CD4-positive, alpha-beta T cell (primary cell): ENCODE measurements around the gene VILL. TPM values are rescaled to one million over a fixed set of nuclear protein-coding genes. Genes with fewer than 3 reads are reported as not detected.
A peak's percentile ranks its signal among the peaks of the same experiment; 100 is the strongest.

Experiments
- ATAC-seq: fragments of 200-7000 bp; cut with Tn5 transposase; one replicate; pipeline ENCODE4 v1.10.0; 2022; ENCODE audit warnings: mild to moderate bottlenecking; ENCODE audit not compliant: poor library complexity
- CTCF ChIA-PET: fragments of 350-600 bp; sonication (Branson Sonifier 250); formaldehyde crosslinking; loops from one replicate; lab custom pipeline; 2021; ENCODE audit warnings: antibody characterized with exemption, inconsistent platforms; lab: Charles Lee
- POLR2A ChIA-PET: fragments of 350-600 bp; sonication (Branson Sonifier 250); formaldehyde crosslinking; loops from one replicate; lab custom pipeline; 2021; ENCODE audit warnings: antibody characterized with exemption, inconsistent platforms; lab: Charles Lee
- DNase-seq, 14 experiments: peaks; one replicate each; pipeline ENCODE4 v3.0.0-alpha.2; 2013 to 2020; ENCODE audit warnings: mixed read lengths in 2 of 14
- H3K27ac ChIP-seq, 2 donors: one replicate each; pipeline versions ENCODE4 v1.5.1 to v1.7.0; 2013; ENCODE audit warnings: low read length in 2 of 2, low read depth in 1 of 2, mild to moderate bottlenecking in 1 of 2
- H3K27me3 ChIP-seq, 2 experiments: 1 replicate in 1 of 2; 2 replicates in 1 of 2; pipeline versions ENCODE4 v1.6.1 to v1.7.0; 2013; ENCODE audit warnings: low read length in 2 of 2, control low read depth in 1 of 2, mild to moderate bottlenecking in 1 of 2, moderate library complexity in 1 of 2; ENCODE audit not compliant: insufficient read depth in 2 of 2, control insufficient read depth in 1 of 2
- H3K36me3 ChIP-seq: one replicate; pipeline ENCODE4 v1.6.1; 2013; ENCODE audit warnings: low read length, control low read depth; ENCODE audit not compliant: insufficient read depth
- H3K4me1 ChIP-seq: one replicate; pipeline ENCODE4 v1.6.1; 2013; ENCODE audit warnings: low read length, control low read depth; ENCODE audit not compliant: insufficient read depth
- H3K4me3 ChIP-seq: one replicate; pipeline ENCODE4 v1.5.1; 2013; ENCODE audit warnings: mild to moderate bottlenecking, low read length, moderate library complexity
- H3K9me3 ChIP-seq, 2 experiments: 1 replicate in 1 of 2; 2 replicates in 1 of 2; pipeline versions ENCODE4 v1.6.1 to v1.7.0; 2013; ENCODE audit warnings: low read length in 2 of 2, mild to moderate bottlenecking in 2 of 2, control low read depth in 1 of 2, moderate library complexity in 1 of 2; ENCODE audit not compliant: control insufficient read depth in 1 of 2, insufficient read depth in 1 of 2
- H3K27ac Mint-ChIP-seq: one replicate; pipeline ENCODE4 v1.8.0; 2020; ENCODE audit warnings: mixed read lengths
- H3K27me3 Mint-ChIP-seq: one replicate; pipeline ENCODE4 v1.8.0; 2021; ENCODE audit warnings: mixed read lengths
- H3K36me3 Mint-ChIP-seq: one replicate; pipeline ENCODE4 v1.8.0; 2021; ENCODE audit warnings: low read depth, mixed read lengths
- H3K4me1 Mint-ChIP-seq: one replicate; pipeline ENCODE4 v1.8.0; 2021; ENCODE audit warnings: low read depth, mixed read lengths
- H3K4me3 Mint-ChIP-seq: one replicate; pipeline ENCODE4 v1.8.0; 2020; ENCODE audit warnings: mild to moderate bottlenecking, mixed read lengths
- H3K9me3 Mint-ChIP-seq: one replicate; pipeline ENCODE4 v1.8.0; 2020; ENCODE audit warnings: mixed read lengths
- intact Hi-C, 2 experiments: fragments of 100-400 bp; cut with DNase I in 1 of 2; cut with micrococcal nuclease in 1 of 2; formaldehyde crosslinking; loops; one replicate each; pipeline versions ENCODE4 v1.15.1 to v1.9.0; 2023 to 2025; cut with DNase I, micrococcal nuclease
- total RNA-seq, 174 experiments: library from RNA in 2 of 174; stranded (reverse) in 2 of 174; gene quantifications; one replicate each; pipeline ENCODE4 v1.2.3 and lab custom pipeline; 2021 to 2026
- TF ChIP-seq, protein P1 (sequence below): fragments of 200-600 bp; IDR thresholded peaks from one replicate; pipeline ENCODE4 v1.8.0; 2022; ENCODE audit warnings: antibody characterized with exemption, mild to moderate bottlenecking

The VILL gene
- total RNA-seq, 2 experiments from 2014 or later = 23.2 to 24.4 TPM

DNA sequence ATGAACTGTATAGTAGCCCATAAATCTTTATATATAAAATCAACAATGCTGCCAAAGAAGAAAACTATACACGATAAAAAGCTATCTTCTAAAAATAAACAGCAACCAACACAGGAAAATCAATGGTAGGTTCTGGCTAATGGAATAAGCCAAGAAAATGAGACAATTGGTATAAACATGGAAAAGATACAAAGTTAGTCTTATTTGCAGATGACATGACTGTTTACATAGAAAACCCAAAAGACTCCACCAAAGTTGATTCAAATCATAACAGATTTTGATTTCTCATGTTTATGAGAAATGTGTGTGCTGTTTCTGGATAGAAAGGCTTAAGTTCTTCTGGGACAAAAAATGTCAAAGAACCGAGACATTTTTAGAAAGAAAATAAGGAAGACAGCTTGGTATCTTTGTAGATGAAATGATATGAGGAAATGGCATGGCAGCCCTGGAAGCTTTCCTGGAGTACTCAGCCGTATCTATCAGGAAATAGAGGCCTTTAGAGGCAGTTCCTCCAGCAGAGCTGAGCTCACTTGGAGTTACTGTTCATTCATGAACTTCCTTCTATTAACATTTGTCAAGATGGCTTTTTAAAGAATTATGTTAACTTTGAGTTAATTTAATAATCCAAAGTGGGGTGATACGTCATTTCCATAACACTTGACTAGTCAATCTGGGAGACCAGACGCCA, 36.7 kb upstream of the VILL start:
- no peaks in the 10 kb centered on the region for H3K27me3 Mint-ChIP-seq
- Histone ChIP-seq H3K27ac (no peak overlapping the region), H3K27me3 (no peaks in the 10 kb centered on the region), H3K36me3 (no peaks in the 10 kb centered on the region), H3K4me3 (no peak overlapping the region), H3K4me1 (peaks cover 18% of the 10 kb centered on the region), H3K9me3 (no peaks in the 10 kb centered on the region)
- ChIA-PET POLR2A (no interaction called here), CTCF (no interaction called here)
- DNase-seq (no peak), ATAC-seq (no peak)
- peak overlapping the region; percentile 51 for H3K27ac Mint-ChIP-seq
- no peak overlapping the region for H3K4me3 Mint-ChIP-seq
- intact Hi-C loops = no loop called here
- TF ChIP-seq, protein P1, sequence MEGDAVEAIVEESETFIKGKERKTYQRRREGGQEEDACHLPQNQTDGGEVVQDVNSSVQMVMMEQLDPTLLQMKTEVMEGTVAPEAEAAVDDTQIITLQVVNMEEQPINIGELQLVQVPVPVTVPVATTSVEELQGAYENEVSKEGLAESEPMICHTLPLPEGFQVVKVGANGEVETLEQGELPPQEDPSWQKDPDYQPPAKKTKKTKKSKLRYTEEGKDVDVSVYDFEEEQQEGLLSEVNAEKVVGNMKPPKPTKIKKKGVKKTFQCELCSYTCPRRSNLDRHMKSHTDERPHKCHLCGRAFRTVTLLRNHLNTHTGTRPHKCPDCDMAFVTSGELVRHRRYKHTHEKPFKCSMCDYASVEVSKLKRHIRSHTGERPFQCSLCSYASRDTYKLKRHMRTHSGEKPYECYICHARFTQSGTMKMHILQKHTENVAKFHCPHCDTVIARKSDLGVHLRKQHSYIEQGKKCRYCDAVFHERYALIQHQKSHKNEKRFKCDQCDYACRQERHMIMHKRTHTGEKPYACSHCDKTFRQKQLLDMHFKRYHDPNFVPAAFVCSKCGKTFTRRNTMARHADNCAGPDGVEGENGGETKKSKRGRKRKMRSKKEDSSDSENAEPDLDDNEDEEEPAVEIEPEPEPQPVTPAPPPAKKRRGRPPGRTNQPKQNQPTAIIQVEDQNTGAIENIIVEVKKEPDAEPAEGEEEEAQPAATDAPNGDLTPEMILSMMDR = no peak
- H3K9me3 Mint-ChIP-seq = no peaks in the 10 kb centered on the region
- peaks cover 29% of the 10 kb centered on the region for H3K4me1 Mint-ChIP-seq
- no peaks in the 10 kb centered on the region for H3K36me3 Mint-ChIP-seq

DNA sequence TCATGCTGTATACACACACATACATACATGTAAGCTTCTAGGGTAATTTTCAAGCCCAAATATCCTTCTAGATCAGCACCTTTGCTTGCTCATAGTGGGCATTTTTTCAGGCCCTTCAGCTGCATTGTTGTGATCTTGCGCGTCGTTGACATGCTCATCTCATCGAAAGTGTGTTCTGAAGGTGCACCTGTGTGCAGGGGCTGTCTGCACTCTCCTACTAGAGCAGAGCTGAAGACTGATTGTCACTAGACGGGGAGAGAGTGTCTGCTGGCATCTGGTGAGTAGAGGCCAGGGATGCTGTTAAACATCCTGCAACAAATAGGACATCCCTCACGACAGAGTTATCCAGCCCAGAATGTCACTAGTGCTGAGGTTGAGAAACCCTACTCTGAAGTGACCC, 35.7 kb upstream of the VILL start:
- intact Hi-C loops = no loop called here
- Histone ChIP-seq H3K27ac (no peak overlapping the region), H3K9me3 (no peaks in the 10 kb centered on the region), H3K36me3 (no peaks in the 10 kb centered on the region), H3K4me1 (peaks cover 18% of the 10 kb centered on the region), H3K4me3 (no peak overlapping the region), H3K27me3 (no peaks in the 10 kb centered on the region)
- Mint-ChIP-seq H3K9me3 (no peaks in the 10 kb centered on the region), H3K4me3 (no peak overlapping the region), H3K36me3 (no peaks in the 10 kb centered on the region), H3K27me3 (no peaks in the 10 kb centered on the region), H3K27ac (peak overlapping the region; percentile 85), H3K4me1 (peaks cover 29% of the 10 kb centered on the region)
- POLR2A ChIA-PET = no interaction called here
- TF ChIP-seq, protein P1 = no peak
- CTCF ChIA-PET = interaction anchor here (1.4 kb wide), 1 partner anchor 12 kb away, joined by 3 read pairs; no protein-coding TSS in a partner anchor
- DNase-seq (no peak), ATAC-seq (no peak)

DNA sequence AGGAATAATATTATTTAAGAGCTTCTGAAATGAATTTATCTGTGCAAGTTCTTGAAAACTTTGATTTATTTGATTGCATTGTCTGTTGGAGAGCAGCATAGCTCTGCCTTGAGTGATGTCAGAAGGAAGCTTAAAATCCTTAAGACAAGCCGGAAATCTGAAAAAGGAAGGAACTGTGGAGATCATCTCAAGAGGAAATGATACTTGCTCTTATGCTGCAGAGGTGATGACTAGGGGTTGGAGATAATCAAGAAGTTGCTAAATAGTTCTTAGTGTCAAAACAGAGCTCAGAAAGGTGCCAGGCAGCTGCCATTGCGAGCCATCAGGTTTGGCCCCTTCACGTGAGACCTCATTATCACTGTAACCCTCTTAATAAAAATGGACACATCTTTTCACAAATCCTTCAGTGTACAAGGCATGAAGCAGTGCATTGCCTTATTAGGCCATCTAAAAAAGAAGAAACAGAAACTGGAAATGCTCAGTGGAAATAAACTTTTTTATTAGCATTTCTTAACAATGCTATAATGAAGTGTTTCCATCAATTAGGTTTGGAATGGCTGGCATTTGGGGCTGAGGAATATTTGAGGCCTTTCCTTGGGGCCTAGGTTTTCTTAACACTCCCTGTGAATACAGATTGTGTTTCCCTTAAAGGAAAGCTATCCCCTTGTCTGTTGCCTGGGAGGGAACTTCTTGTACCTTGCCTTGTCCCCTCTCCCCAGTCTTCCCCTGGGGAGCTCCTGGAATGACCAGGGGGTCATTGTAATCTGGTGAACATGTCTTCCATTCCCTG, 34.5 kb upstream of the VILL start:
- H3K27ac Mint-ChIP-seq = peak overlapping the region; percentile 85
- H3K4me1 ChIP-seq = peaks cover 18% of the 10 kb centered on the region
- no peaks in the 10 kb centered on the region for H3K36me3 Mint-ChIP-seq
- H3K27ac ChIP-seq = peak overlapping the region; percentile 26 to 47
- CTCF ChIA-PET = interaction anchor here (1.4 kb wide), 2 partner anchors 11 to 101 kb away, joined by 3 read pairs; no protein-coding TSS in a partner anchor
- POLR2A ChIA-PET = no interaction called here
- H3K27me3 Mint-ChIP-seq = no peaks in the 10 kb centered on the region
- no peaks in the 10 kb centered on the region for H3K36me3 ChIP-seq
- peak overlapping the region; percentile 23 for H3K4me3 Mint-ChIP-seq
- intact Hi-C loops = no loop called here
- H3K4me3 ChIP-seq = no peak overlapping the region
- H3K9me3 ChIP-seq = no peaks in the 10 kb centered on the region
- TF ChIP-seq, protein P1 = no peak
- peak in 1 of 14 experiments; percentile 20 for DNase-seq
- H3K9me3 Mint-ChIP-seq = no peaks in the 10 kb centered on the region
- ATAC-seq = no peak
- H3K27me3 ChIP-seq = no peaks in the 10 kb centered on the region
- H3K4me1 Mint-ChIP-seq = peaks cover 29% of the 10 kb centered on the region
